HepG2 (cell line): ENCODE measurements around the gene KIF22. TPM values are rescaled to one million over a fixed set of nuclear protein-coding genes. Genes with fewer than 3 reads are reported as not detected.

Experiments
- ATF1 ChIP-seq: IDR thresholded peaks from 2 replicates; pipeline ENCODE4 v1.6.1; 2016; ENCODE audit warnings: mild to moderate bottlenecking, control low read depth
- ATF7-NPFF ChIP-seq: sonication (generic); formaldehyde crosslinking; IDR thresholded peaks from 2 replicates; pipeline ENCODE4 v1.8.1; 2023; ENCODE audit warnings: mild to moderate bottlenecking, low read depth, missing genetic modification reagents, moderate library complexity
- HDAC2 ChIP-seq: sonication (generic); formaldehyde crosslinking; IDR thresholded peaks from 2 replicates; pipeline ENCODE4 v1.4.0; 2020; ENCODE audit warnings: missing genetic modification reagents
- HNF4G ChIP-seq, 2 experiments: sonication (generic) in 1 of 2; formaldehyde crosslinking in 1 of 2; IDR thresholded peaks; 2 replicates each; pipeline versions ENCODE4 v1.4.0 to v1.6.1; 2011 to 2020; ENCODE audit warnings: borderline replicate concordance in 2 of 2, low read depth in 2 of 2, mild to moderate bottlenecking in 2 of 2, low read length in 1 of 2, missing genetic modification reagents in 1 of 2, moderate library complexity in 1 of 2
- KLF9 ChIP-seq: IDR thresholded peaks from 2 replicates; pipeline ENCODE4 v1.6.1; 2016; ENCODE audit warnings: low read depth
- SPEN ChIP-seq: sonication (generic); formaldehyde crosslinking; IDR thresholded peaks from 2 replicates; pipeline ENCODE4 v1.5.1; 2020; ENCODE audit warnings: low read depth, mild to moderate bottlenecking, missing genetic modification reagents
- ZNF260 ChIP-seq: sonication (generic); formaldehyde crosslinking; IDR thresholded peaks from 2 replicates; pipeline ENCODE4 v1.4.0; 2020; ENCODE audit warnings: missing genetic modification reagents, low read depth, mild to moderate bottlenecking, borderline replicate concordance
- ZNF382 ChIP-seq: sonication (generic); formaldehyde crosslinking; IDR thresholded peaks from 2 replicates; pipeline ENCODE4 v1.5.0; 2020; ENCODE audit warnings: missing genetic modification reagents, mild to moderate bottlenecking, borderline replicate concordance
- ZNF615 ChIP-seq: sonication (generic); formaldehyde crosslinking; IDR thresholded peaks from 2 replicates; pipeline ENCODE4 v1.5.0; 2020; ENCODE audit warnings: mild to moderate bottlenecking, missing genetic modification reagents, borderline replicate concordance
- ZNF724P ChIP-seq: sonication (generic); formaldehyde crosslinking; IDR thresholded peaks from 2 replicates; pipeline ENCODE4 v1.8.0; 2022; ENCODE audit warnings: missing genetic modification reagents, borderline replicate concordance
- polyA plus RNA-seq, 8 experiments: library from polyadenylated mRNA; depleted of rRNA in 3 of 8; stranded (reverse) in 7 of 8; unstranded in 1 of 8; fragments of >200 nt; fragmentation: Illumina TruSeq in 4 of 8; extraction: Trizol in 4 of 8; gene quantifications; 2 replicates each; pipeline versions ENCODE4 v1.2.1 to v1.2.3, GENCODE V29; 2011 to 2016; ENCODE audit warnings: low read depth in 4 of 8, missing spikeins in 1 of 8, mixed read lengths in 1 of 8; ENCODE audit not compliant: insufficient read depth in 1 of 8
- total RNA-seq, 5 experiments: library from RNA; depleted of rRNA; stranded (reverse); fragments of >200 nt; fragmentation: Illumina TruSeq; extraction: Trizol; gene quantifications; 2 replicates each; pipeline ENCODE4 v1.2.3, GENCODE V29; 2016; ENCODE audit warnings: low read depth in 1 of 5
- TF ChIP-seq, protein P1 (sequence below): fragments of 450-650 bp; IDR thresholded peaks from 2 replicates; pipeline ENCODE4 v1.6.1; 2017; ENCODE audit warnings: mild to moderate bottlenecking
- TF ChIP-seq, protein P2 (sequence below): sonication (generic); formaldehyde crosslinking; IDR thresholded peaks from 2 replicates; pipeline ENCODE4 v1.4.0; 2020; ENCODE audit warnings: missing genetic modification reagents
- TF ChIP-seq, protein P3 (sequence below): sonication (generic); formaldehyde crosslinking; IDR thresholded peaks from 2 replicates; pipeline ENCODE4 v1.5.0; 2020; ENCODE audit warnings: mild to moderate bottlenecking, missing genetic modification reagents, borderline replicate concordance

The KIF22 gene
- total and polyA plus RNA-seq, 2 of the 13 experiments (the other 11 are each of a cell fraction or from before 2014, with no cell fraction given) = 95.8 to 118 TPM

DNA sequence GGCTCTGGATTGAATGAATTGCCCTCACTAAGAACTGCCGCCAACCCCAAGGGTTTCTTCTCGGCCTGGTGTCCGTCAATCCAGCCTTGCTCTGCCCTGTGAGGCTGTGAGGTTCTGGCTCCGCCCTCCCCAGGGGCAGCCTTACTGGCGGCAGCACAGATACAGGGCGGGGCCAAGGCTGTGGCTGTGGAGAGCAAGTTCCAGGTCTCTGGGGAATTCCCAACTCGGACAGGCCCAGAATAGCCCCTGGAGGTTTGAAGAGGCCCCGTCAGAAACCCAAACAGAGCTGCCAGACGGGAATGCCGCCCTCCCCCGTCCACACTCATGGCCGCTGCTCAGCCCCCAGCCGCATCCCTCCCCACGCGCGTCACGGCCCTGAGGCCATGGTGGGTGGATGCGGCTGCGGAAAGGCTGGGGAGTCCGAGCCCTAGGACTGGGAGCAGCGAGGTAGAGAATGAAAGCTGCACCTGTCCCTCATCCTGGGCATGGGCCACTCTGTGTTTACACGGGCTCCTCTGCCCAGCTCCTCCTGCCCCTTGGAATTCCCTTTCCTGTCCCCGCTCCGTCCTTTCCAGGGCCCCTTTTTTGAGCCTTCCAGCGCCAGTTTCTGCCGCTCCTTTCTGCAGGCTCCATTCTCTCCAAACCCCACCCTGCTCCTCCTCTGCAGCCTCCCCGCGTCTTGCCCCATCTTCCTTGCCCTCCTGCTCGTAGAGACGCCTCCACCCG, 20.8 kb downstream of the KIF22 start (continued):
- TF ChIP-seq, protein P1, sequence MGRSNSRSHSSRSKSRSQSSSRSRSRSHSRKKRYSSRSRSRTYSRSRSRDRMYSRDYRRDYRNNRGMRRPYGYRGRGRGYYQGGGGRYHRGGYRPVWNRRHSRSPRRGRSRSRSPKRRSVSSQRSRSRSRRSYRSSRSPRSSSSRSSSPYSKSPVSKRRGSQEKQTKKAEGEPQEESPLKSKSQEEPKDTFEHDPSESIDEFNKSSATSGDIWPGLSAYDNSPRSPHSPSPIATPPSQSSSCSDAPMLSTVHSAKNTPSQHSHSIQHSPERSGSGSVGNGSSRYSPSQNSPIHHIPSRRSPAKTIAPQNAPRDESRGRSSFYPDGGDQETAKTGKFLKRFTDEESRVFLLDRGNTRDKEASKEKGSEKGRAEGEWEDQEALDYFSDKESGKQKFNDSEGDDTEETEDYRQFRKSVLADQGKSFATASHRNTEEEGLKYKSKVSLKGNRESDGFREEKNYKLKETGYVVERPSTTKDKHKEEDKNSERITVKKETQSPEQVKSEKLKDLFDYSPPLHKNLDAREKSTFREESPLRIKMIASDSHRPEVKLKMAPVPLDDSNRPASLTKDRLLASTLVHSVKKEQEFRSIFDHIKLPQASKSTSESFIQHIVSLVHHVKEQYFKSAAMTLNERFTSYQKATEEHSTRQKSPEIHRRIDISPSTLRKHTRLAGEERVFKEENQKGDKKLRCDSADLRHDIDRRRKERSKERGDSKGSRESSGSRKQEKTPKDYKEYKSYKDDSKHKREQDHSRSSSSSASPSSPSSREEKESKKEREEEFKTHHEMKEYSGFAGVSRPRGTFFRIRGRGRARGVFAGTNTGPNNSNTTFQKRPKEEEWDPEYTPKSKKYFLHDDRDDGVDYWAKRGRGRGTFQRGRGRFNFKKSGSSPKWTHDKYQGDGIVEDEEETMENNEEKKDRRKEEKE = no peak
- TF ChIP-seq ZNF382 (CRISPR knock-in tag) = no peak
- TF ChIP-seq KLF9 (CRISPR knock-in tag) = no peak
- peak; percentile 37; the same call in 1 of the 2 replicates for TF ChIP-seq SPEN
- no peak for TF ChIP-seq ZNF260 (CRISPR knock-in tag)
- TF ChIP-seq ZNF615 (CRISPR knock-in tag) = peak; percentile 43; the same call in 1 of the 2 replicates
- TF ChIP-seq, protein P2, sequence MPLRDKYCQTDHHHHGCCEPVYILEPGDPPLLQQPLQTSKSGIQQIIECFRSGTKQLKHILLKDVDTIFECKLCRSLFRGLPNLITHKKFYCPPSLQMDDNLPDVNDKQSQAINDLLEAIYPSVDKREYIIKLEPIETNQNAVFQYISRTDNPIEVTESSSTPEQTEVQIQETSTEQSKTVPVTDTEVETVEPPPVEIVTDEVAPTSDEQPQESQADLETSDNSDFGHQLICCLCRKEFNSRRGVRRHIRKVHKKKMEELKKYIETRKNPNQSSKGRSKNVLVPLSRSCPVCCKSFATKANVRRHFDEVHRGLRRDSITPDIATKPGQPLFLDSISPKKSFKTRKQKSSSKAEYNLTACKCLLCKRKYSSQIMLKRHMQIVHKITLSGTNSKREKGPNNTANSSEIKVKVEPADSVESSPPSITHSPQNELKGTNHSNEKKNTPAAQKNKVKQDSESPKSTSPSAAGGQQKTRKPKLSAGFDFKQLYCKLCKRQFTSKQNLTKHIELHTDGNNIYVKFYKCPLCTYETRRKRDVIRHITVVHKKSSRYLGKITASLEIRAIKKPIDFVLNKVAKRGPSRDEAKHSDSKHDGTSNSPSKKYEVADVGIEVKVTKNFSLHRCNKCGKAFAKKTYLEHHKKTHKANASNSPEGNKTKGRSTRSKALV (CRISPR knock-in tag) = no peak; the same call in 1 of the 2 replicates
- peak; percentile 75 for TF ChIP-seq HDAC2 (CRISPR knock-in tag)
- TF ChIP-seq HNF4G (IDR thresholded peaks at IDR 0.05; ENCODE audit: borderline replicate concordance, low read depth, low read length) = no peak
- peak; percentile 74 for TF ChIP-seq HNF4G (CRISPR knock-in tag; IDR thresholded peaks at IDR 0.05; ENCODE audit: borderline replicate concordance, low read depth)
- peak; percentile 26 for TF ChIP-seq ATF7-NPFF (CRISPR knock-in tag)
- TF ChIP-seq, protein P3, sequence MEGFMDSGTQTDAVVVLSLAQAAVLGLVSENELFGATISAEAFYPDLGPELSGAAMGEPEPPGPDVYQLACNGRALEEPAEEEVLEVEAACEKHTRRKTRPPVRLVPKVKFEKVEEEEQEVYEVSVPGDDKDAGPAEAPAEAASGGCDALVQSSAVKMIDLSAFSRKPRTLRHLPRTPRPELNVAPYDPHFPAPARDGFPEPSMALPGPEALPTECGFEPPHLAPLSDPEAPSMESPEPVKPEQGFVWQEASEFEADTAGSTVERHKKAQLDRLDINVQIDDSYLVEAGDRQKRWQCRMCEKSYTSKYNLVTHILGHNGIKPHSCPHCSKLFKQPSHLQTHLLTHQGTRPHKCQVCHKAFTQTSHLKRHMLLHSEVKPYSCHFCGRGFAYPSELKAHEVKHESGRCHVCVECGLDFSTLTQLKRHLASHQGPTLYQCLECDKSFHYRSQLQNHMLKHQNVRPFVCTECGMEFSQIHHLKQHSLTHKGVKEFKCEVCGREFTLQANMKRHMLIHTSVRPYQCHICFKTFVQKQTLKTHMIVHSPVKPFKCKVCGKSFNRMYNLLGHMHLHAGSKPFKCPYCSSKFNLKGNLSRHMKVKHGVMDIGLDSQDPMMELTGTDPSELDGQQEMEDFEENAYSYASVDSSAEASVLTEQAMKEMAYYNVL = no peak
- no peak; the same call in 1 of the 2 replicates for TF ChIP-seq ZNF724P (CRISPR knock-in tag)
- TF ChIP-seq ATF1 (CRISPR knock-in tag) = no peak
